HepG2 (cell line): Measurements from ENCODE around the gene MICB. TPM values are rescaled to one million over a fixed set of nuclear protein-coding genes. Genes with fewer than 3 reads are reported as not detected.

Experiments used
- JUNB ChIP-seq: sonication (generic); formaldehyde crosslinking; IDR thresholded peaks from 2 replicates; pipeline ENCODE4 v1.8.0; 2022; ENCODE audit warnings: missing genetic modification reagents, mild to moderate bottlenecking, borderline replicate concordance
- KAT2B ChIP-seq: fragments of 150-350 bp; IDR thresholded peaks from 2 replicates; pipeline ENCODE4 v1.6.1; 2014; ENCODE audit warnings: low read depth, low read length, borderline replicate concordance
- KDM1A ChIP-seq: IDR thresholded peaks from 2 replicates; pipeline ENCODE4 v1.6.1; 2016; ENCODE audit warnings: missing compliant biosample characterization
- NFKBIZ ChIP-seq: IDR thresholded peaks from 2 replicates; pipeline ENCODE4 v1.6.1; 2018; ENCODE audit warnings: missing genetic modification reagents, missing compliant biosample characterization
- RCOR2 ChIP-seq: IDR thresholded peaks from 2 replicates; pipeline ENCODE4 v1.6.1; 2016; ENCODE audit warnings: missing biosample characterization, missing genetic modification reagents
- TRIM24 ChIP-seq: sonication (generic); formaldehyde crosslinking; IDR thresholded peaks from 2 replicates; pipeline ENCODE4 v1.8.0; 2022; ENCODE audit warnings: mild to moderate bottlenecking, missing genetic modification reagents
- ZNF20 ChIP-seq: sonication (generic); formaldehyde crosslinking; IDR thresholded peaks from 2 replicates; pipeline ENCODE4 v1.4.0; 2020; ENCODE audit warnings: mild to moderate bottlenecking, moderate library complexity, missing genetic modification reagents
- ZNF776 ChIP-seq: sonication (generic); formaldehyde crosslinking; IDR thresholded peaks from 2 replicates; pipeline ENCODE4 v1.4.0; 2020; ENCODE audit warnings: mild to moderate bottlenecking, missing genetic modification reagents
- ZSCAN21 ChIP-seq: sonication (generic); formaldehyde crosslinking; IDR thresholded peaks from 2 replicates; pipeline ENCODE4 v1.8.0; 2022; ENCODE audit warnings: mild to moderate bottlenecking, missing genetic modification reagents, moderate library complexity, borderline replicate concordance
- polyA plus RNA-seq, 8 experiments: library from polyadenylated mRNA; depleted of rRNA in 3 of 8; stranded (reverse) in 7 of 8; unstranded in 1 of 8; fragments of >200 nt; fragmentation: Illumina TruSeq in 4 of 8; extraction: Trizol in 4 of 8; gene quantifications; 2 replicates each; pipeline versions ENCODE4 v1.2.1 to v1.2.3, GENCODE V29; 2011 to 2016; ENCODE audit warnings: low read depth in 4 of 8, missing spikeins in 1 of 8, mixed read lengths in 1 of 8; ENCODE audit not compliant: insufficient read depth in 1 of 8
- total RNA-seq, 5 experiments: library from RNA; depleted of rRNA; stranded (reverse); fragments of >200 nt; fragmentation: Illumina TruSeq; extraction: Trizol; gene quantifications; 2 replicates each; pipeline ENCODE4 v1.2.3, GENCODE V29; 2016; ENCODE audit warnings: low read depth in 1 of 5
- TF ChIP-seq, protein P1 (sequence below): sonication (generic); formaldehyde crosslinking; IDR thresholded peaks from 2 replicates; pipeline ENCODE4 v1.5.1; 2020; ENCODE audit warnings: mild to moderate bottlenecking, missing genetic modification reagents, moderate library complexity
- TF ChIP-seq, protein P2 (sequence below): sonication (generic); formaldehyde crosslinking; IDR thresholded peaks from 2 replicates; pipeline ENCODE4 v1.5.0; 2020; ENCODE audit warnings: missing genetic modification reagents
- TF ChIP-seq, protein P3 (sequence below): sonication (generic); formaldehyde crosslinking; IDR thresholded peaks from 2 replicates; pipeline ENCODE4 v1.5.0; 2020; ENCODE audit warnings: mild to moderate bottlenecking, missing genetic modification reagents, borderline replicate concordance
- TF ChIP-seq, protein P4 (sequence below): sonication (generic); formaldehyde crosslinking; IDR thresholded peaks from 2 replicates; pipeline ENCODE4 v1.5.0; 2020; ENCODE audit warnings: mild to moderate bottlenecking, missing genetic modification reagents
- TF ChIP-seq, protein P5 (sequence below): sonication (generic); formaldehyde crosslinking; IDR thresholded peaks from 2 replicates; pipeline ENCODE4 v1.9.0; 2021; ENCODE audit warnings: missing genetic modification reagents, borderline replicate concordance
- TF ChIP-seq, protein P6 (sequence below): sonication (generic); formaldehyde crosslinking; conservative IDR thresholded peaks from 2 replicates; pipeline ENCODE4 v1.4.0; 2020; ENCODE audit warnings: missing genetic modification reagents

Gene MICB
- total and polyA plus RNA-seq, 2 of the 13 experiments (the other 11 are each of a cell fraction or from before 2014, with no cell fraction given): 12.5 to 12.8 TPM

DNA sequence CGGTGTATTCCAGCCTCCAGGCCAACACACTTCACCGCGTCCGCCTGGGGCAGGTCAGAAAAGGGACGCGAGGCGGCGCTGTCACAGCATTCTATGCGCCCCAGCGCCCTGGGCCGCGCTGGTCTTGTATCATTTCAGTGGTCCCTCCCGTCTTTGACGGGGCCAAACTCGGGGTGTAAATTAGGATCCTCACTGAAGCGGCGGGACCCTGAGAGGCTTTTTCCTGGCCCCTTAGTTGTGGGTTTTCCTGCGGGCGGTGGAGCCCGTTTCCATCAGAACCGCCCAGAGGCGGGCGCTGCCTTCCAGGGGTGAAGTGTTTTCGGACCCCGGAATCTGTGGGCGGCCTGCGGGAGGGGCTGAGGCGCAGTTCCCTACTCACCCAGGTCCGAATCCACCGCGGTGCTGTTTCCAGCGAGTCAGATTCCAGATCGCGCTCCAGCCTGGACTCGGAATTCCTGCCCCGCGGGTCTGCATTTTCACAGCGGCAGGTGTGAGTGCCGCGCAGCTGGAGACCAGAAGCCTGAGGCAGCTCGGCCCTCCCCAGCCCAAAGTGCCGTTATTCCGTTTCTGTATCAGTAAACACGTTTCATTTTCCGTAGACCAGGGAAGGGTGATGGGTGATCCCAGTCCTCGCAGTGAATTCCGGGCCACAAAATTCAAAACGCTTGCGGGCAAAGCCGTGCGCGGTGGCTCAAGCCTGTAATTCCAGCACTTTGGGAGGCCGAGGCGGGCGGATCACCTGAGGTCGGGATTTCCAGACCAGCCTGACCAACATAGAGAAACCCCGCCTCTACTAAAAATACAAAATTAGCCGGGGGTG, 3.9 kb upstream of the MICB start (continued):
- TF ChIP-seq, protein P1, sequence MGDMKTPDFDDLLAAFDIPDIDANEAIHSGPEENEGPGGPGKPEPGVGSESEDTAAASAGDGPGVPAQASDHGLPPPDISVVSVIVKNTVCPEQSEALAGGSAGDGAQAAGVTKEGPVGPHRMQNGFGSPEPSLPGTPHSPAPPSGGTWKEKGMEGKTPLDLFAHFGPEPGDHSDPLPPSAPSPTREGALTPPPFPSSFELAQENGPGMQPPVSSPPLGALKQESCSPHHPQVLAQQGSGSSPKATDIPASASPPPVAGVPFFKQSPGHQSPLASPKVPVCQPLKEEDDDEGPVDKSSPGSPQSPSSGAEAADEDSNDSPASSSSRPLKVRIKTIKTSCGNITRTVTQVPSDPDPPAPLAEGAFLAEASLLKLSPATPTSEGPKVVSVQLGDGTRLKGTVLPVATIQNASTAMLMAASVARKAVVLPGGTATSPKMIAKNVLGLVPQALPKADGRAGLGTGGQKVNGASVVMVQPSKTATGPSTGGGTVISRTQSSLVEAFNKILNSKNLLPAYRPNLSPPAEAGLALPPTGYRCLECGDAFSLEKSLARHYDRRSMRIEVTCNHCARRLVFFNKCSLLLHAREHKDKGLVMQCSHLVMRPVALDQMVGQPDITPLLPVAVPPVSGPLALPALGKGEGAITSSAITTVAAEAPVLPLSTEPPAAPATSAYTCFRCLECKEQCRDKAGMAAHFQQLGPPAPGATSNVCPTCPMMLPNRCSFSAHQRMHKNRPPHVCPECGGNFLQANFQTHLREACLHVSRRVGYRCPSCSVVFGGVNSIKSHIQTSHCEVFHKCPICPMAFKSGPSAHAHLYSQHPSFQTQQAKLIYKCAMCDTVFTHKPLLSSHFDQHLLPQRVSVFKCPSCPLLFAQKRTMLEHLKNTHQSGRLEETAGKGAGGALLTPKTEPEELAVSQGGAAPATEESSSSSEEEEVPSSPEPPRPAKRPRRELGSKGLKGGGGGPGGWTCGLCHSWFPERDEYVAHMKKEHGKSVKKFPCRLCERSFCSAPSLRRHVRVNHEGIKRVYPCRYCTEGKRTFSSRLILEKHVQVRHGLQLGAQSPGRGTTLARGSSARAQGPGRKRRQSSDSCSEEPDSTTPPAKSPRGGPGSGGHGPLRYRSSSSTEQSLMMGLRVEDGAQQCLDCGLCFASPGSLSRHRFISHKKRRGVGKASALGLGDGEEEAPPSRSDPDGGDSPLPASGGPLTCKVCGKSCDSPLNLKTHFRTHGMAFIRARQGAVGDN: peak; percentile 62
- TF ChIP-seq JUNB (CRISPR knock-in tag) (no peak), ZSCAN21 (CRISPR knock-in tag) (no peak), KAT2B (no peak), ZNF20 (no peak), NFKBIZ (no peak), ZNF776 (CRISPR knock-in tag) (no peak), TRIM24 (CRISPR knock-in tag) (no peak), RCOR2 (CRISPR knock-in tag) (peak; percentile 27; the same call in 1 of the 2 replicates), KDM1A (CRISPR knock-in tag) (no peak)
- TF ChIP-seq, protein P2, sequence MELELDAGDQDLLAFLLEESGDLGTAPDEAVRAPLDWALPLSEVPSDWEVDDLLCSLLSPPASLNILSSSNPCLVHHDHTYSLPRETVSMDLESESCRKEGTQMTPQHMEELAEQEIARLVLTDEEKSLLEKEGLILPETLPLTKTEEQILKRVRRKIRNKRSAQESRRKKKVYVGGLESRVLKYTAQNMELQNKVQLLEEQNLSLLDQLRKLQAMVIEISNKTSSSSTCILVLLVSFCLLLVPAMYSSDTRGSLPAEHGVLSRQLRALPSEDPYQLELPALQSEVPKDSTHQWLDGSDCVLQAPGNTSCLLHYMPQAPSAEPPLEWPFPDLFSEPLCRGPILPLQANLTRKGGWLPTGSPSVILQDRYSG (CRISPR knock-in tag): no peak
- TF ChIP-seq, protein P3, sequence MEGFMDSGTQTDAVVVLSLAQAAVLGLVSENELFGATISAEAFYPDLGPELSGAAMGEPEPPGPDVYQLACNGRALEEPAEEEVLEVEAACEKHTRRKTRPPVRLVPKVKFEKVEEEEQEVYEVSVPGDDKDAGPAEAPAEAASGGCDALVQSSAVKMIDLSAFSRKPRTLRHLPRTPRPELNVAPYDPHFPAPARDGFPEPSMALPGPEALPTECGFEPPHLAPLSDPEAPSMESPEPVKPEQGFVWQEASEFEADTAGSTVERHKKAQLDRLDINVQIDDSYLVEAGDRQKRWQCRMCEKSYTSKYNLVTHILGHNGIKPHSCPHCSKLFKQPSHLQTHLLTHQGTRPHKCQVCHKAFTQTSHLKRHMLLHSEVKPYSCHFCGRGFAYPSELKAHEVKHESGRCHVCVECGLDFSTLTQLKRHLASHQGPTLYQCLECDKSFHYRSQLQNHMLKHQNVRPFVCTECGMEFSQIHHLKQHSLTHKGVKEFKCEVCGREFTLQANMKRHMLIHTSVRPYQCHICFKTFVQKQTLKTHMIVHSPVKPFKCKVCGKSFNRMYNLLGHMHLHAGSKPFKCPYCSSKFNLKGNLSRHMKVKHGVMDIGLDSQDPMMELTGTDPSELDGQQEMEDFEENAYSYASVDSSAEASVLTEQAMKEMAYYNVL (CRISPR knock-in tag): peak; percentile 78
- TF ChIP-seq, protein P4, sequence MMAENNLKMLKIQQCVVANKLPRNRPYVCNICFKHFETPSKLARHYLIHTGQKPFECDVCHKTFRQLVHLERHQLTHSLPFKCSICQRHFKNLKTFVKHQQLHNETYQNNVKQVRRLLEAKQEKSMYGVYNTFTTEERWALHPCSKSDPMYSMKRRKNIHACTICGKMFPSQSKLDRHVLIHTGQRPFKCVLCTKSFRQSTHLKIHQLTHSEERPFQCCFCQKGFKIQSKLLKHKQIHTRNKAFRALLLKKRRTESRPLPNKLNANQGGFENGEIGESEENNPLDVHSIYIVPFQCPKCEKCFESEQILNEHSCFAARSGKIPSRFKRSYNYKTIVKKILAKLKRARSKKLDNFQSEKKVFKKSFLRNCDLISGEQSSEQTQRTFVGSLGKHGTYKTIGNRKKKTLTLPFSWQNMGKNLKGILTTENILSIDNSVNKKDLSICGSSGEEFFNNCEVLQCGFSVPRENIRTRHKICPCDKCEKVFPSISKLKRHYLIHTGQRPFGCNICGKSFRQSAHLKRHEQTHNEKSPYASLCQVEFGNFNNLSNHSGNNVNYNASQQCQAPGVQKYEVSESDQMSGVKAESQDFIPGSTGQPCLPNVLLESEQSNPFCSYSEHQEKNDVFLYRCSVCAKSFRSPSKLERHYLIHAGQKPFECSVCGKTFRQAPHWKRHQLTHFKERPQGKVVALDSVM (CRISPR knock-in tag): no peak
- TF ChIP-seq, protein P5, sequence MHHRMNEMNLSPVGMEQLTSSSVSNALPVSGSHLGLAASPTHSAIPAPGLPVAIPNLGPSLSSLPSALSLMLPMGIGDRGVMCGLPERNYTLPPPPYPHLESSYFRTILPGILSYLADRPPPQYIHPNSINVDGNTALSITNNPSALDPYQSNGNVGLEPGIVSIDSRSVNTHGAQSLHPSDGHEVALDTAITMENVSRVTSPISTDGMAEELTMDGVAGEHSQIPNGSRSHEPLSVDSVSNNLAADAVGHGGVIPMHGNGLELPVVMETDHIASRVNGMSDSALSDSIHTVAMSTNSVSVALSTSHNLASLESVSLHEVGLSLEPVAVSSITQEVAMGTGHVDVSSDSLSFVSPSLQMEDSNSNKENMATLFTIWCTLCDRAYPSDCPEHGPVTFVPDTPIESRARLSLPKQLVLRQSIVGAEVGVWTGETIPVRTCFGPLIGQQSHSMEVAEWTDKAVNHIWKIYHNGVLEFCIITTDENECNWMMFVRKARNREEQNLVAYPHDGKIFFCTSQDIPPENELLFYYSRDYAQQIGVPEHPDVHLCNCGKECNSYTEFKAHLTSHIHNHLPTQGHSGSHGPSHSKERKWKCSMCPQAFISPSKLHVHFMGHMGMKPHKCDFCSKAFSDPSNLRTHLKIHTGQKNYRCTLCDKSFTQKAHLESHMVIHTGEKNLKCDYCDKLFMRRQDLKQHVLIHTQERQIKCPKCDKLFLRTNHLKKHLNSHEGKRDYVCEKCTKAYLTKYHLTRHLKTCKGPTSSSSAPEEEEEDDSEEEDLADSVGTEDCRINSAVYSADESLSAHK: no peak
- TF ChIP-seq, protein P6, sequence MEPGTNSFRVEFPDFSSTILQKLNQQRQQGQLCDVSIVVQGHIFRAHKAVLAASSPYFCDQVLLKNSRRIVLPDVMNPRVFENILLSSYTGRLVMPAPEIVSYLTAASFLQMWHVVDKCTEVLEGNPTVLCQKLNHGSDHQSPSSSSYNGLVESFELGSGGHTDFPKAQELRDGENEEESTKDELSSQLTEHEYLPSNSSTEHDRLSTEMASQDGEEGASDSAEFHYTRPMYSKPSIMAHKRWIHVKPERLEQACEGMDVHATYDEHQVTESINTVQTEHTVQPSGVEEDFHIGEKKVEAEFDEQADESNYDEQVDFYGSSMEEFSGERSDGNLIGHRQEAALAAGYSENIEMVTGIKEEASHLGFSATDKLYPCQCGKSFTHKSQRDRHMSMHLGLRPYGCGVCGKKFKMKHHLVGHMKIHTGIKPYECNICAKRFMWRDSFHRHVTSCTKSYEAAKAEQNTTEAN: no peak
